ENCODE measurements around the gene GGN. TPM values are rescaled to one million over a fixed set of nuclear protein-coding genes. Genes with fewer than 3 reads are reported as not detected.

GGN gene
- total and polyA plus RNA-seq, 9 of the 15 experiments (the other 6 are each of a cell fraction or from before 2014, with no cell fraction given) = 0.15 to 0.33 TPM; not detected in 7

- TF ChIP-seq PML (IDR thresholded peaks at IDR 0.05; ENCODE audit: low read length) (no peak), HSF4 (CRISPR knock-in tag; IDR thresholded peaks at IDR 0.05; ENCODE audit: borderline replicate concordance) (no peak), HLTF (IDR thresholded peaks at IDR 0.05) (peak; percentile 96), CBX8 (IDR thresholded peaks at IDR 0.05; ENCODE audit: borderline replicate concordance, extremely low read depth, low read depth, low read length, poor library complexity, severe bottlenecking) (no peak), ETS2 (tag; IDR thresholded peaks at IDR 0.05; ENCODE audit: borderline replicate concordance, poor library complexity, severe bottlenecking) (no peak), CXXC5 (CRISPR knock-in tag; IDR thresholded peaks at IDR 0.05) (peak; percentile 63), ZBED1 (IDR thresholded peaks at IDR 0.05) (no peak), ZNF175 (CRISPR knock-in tag; IDR thresholded peaks at IDR 0.05; ENCODE audit: low read depth) (no peak), TEAD4 (IDR thresholded peaks at IDR 0.05; ENCODE audit: low read length) (no peak), TEAD4 (CRISPR knock-in tag; IDR thresholded peaks at IDR 0.05; ENCODE audit: borderline replicate concordance) (no peak), ILF3 (IDR thresholded peaks at IDR 0.05; ENCODE audit: borderline replicate concordance) (no peak), ARID3A (IDR thresholded peaks at IDR 0.05; ENCODE audit: borderline replicate concordance, low read depth, low read length) (no peak), IRF2 (CRISPR knock-in tag; IDR thresholded peaks at IDR 0.05) (no peak), MBD2 (IDR thresholded peaks at IDR 0.05; ENCODE audit: borderline replicate concordance, low read depth) (no peak; the same call in 1 of the 2 replicates), ARID2 (IDR thresholded peaks at IDR 0.05) (no peak), SIRT6 (IDR thresholded peaks at IDR 0.05; ENCODE audit: low read depth, low read length) (no peak), ZFP1 (CRISPR knock-in tag; IDR thresholded peaks at IDR 0.05) (no peak)
- TF ChIP-seq, protein P1, sequence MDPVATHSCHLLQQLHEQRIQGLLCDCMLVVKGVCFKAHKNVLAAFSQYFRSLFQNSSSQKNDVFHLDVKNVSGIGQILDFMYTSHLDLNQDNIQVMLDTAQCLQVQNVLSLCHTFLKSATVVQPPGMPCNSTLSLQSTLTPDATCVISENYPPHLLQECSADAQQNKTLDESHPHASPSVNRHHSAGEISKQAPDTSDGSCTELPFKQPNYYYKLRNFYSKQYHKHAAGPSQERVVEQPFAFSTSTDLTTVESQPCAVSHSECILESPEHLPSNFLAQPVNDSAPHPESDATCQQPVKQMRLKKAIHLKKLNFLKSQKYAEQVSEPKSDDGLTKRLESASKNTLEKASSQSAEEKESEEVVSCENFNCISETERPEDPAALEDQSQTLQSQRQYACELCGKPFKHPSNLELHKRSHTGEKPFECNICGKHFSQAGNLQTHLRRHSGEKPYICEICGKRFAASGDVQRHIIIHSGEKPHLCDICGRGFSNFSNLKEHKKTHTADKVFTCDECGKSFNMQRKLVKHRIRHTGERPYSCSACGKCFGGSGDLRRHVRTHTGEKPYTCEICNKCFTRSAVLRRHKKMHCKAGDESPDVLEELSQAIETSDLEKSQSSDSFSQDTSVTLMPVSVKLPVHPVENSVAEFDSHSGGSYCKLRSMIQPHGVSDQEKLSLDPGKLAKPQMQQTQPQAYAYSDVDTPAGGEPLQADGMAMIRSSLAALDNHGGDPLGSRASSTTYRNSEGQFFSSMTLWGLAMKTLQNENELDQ (CRISPR knock-in tag; IDR thresholded peaks at IDR 0.05; ENCODE audit: borderline replicate concordance) = no peak
- TF ChIP-seq, protein P2, sequence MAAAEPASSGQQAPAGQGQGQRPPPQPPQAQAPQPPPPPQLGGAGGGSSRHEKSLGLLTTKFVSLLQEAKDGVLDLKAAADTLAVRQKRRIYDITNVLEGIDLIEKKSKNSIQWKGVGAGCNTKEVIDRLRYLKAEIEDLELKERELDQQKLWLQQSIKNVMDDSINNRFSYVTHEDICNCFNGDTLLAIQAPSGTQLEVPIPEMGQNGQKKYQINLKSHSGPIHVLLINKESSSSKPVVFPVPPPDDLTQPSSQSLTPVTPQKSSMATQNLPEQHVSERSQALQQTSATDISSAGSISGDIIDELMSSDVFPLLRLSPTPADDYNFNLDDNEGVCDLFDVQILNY (CRISPR knock-in tag; IDR thresholded peaks at IDR 0.05) = no peak
- TF ChIP-seq, protein P3, sequence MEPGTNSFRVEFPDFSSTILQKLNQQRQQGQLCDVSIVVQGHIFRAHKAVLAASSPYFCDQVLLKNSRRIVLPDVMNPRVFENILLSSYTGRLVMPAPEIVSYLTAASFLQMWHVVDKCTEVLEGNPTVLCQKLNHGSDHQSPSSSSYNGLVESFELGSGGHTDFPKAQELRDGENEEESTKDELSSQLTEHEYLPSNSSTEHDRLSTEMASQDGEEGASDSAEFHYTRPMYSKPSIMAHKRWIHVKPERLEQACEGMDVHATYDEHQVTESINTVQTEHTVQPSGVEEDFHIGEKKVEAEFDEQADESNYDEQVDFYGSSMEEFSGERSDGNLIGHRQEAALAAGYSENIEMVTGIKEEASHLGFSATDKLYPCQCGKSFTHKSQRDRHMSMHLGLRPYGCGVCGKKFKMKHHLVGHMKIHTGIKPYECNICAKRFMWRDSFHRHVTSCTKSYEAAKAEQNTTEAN (CRISPR knock-in tag; IDR thresholded peaks at IDR 0.05) = no peak
Measured at GRCh38 chr19:38335949-38336637, 51.7 kb downstream of the GGN start (continued).

All from K562 (cell line).